ENCODE measurements around the gene MID1. TPM values are rescaled to one million over a fixed set of nuclear protein-coding genes. Genes with fewer than 3 reads are reported as not detected.

The MID1 gene
- polyA plus RNA-seq, 3 donors, result 0.05 to 0.10 TPM; not detected in 1

DNA sequence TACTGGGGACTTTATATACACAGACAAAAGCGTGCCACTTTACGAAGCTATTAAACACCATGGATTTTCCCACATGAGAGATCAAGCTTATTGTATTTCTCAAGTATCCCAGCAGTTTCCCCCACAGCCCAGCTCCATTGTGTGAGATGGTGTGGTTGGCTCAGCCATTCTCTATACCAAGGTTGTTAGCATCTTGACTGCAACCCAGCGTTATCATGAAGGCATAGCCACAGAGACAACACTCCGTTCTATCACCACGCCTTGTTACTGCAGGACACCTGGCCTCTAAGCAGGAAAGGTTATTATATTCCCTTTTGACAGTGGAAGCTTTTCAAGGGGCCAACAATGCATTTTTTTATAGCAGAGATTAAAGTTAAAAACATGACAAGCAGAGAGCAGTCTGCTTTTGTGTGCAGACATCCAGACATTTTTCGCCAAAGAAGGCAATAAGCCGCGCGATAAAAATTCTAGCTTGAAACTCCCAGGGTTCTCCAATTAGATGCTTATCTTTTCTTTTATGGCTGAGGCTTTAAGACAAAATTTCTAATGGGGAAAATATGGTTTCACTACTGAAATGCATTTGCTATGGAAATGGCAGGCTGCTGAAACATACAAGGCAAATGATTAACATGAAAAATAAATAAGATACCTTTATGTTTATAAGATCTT, 206.1 kb downstream of the MID1 start:
- no peaks in the 10 kb centered on the region for H3K27me3 ChIP-seq (ENCODE audit: control insufficient read depth in 2 of 2, insufficient read depth in 2 of 2, low read length in 2 of 2)
- no peak for DNase-seq
- H3K4me1 Mint-ChIP-seq, result no peaks in the 10 kb centered on the region
- no peak overlapping the region for H3K27ac ChIP-seq (ENCODE audit: low read depth in 1 of 2, low read length in 2 of 2)
- H3K4me1 ChIP-seq (ENCODE audit: control insufficient read depth in 1 of 2, insufficient read depth in 2 of 2, low read length in 2 of 2), result no peaks in the 10 kb centered on the region
- no peak overlapping the region for H2AFZ ChIP-seq (ENCODE audit: insufficient read depth, low read depth, low read length, poor library complexity, severe bottlenecking)
- no peak for TF ChIP-seq CTCF (IDR thresholded peaks at IDR 0.05)
- peaks cover 0 to 4% (median 0%) of the 10 kb centered on the region in 7 donors for H3K9me3 Mint-ChIP-seq
- peaks cover 0 to 3% (median 0%) of the 10 kb centered on the region in 3 donors for H3K27me3 Mint-ChIP-seq (ENCODE audit: low read depth in 3 of 3)
- H3K9ac ChIP-seq (ENCODE audit: insufficient read depth, low read length, poor library complexity, severe bottlenecking), result no peak overlapping the region
- H3K4me3 Mint-ChIP-seq, result no peak overlapping the region
- H3K36me3 ChIP-seq (replicated peaks in 1 of 2; ENCODE audit: control insufficient read depth in 1 of 2, insufficient read depth in 2 of 2, low read length in 2 of 2), result no peaks in the 10 kb centered on the region
- H3K9me3 ChIP-seq (replicated peaks in 1 of 2; ENCODE audit: control insufficient read depth in 1 of 2, insufficient read depth in 1 of 2, low read length in 2 of 2), result no peaks in the 10 kb centered on the region
- H3K36me3 Mint-ChIP-seq, result no peaks in the 10 kb centered on the region
- H3K4me2 ChIP-seq (replicated peaks; ENCODE audit: extremely low read depth, low read length, poor library complexity, severe bottlenecking), result no peak overlapping the region
- no peaks in the 10 kb centered on the region for H4K20me1 ChIP-seq (ENCODE audit: insufficient read depth, low read length)
- no peaks in the 10 kb centered on the region for H3K79me2 ChIP-seq (ENCODE audit: insufficient read depth, low read length)
- no peak overlapping the region for H3K27ac Mint-ChIP-seq
- WGBS (ENCODE audit: insufficient coverage), result no CpG with 5 or more reads among the region's 9 CpGs
- no peak overlapping the region for H3K4me3 ChIP-seq (replicated peaks in 1 of 3; ENCODE audit: low read depth in 2 of 3, low read length in 3 of 3)
- intact Hi-C loops (cut with micrococcal nuclease), result no loop called here

- H3K27ac ChIP-seq (ENCODE audit: low read depth in 1 of 2, low read length in 2 of 2), result no peak overlapping the region
- H3K4me1 ChIP-seq (ENCODE audit: control insufficient read depth in 1 of 2, insufficient read depth in 2 of 2, low read length in 2 of 2), result no peaks in the 10 kb centered on the region
- no peak overlapping the region for H3K9ac ChIP-seq (ENCODE audit: insufficient read depth, low read length, poor library complexity, severe bottlenecking)
- TF ChIP-seq CTCF (IDR thresholded peaks at IDR 0.05), result no peak
- no peaks in the 10 kb centered on the region for H4K20me1 ChIP-seq (ENCODE audit: insufficient read depth, low read length)
- no peak overlapping the region for H2AFZ ChIP-seq (ENCODE audit: insufficient read depth, low read depth, low read length, poor library complexity, severe bottlenecking)
- H3K9me3 ChIP-seq (replicated peaks in 1 of 2; ENCODE audit: control insufficient read depth in 1 of 2, insufficient read depth in 1 of 2, low read length in 2 of 2), result no peaks in the 10 kb centered on the region
- no peaks in the 10 kb centered on the region for H3K36me3 ChIP-seq (replicated peaks in 1 of 2; ENCODE audit: control insufficient read depth in 1 of 2, insufficient read depth in 2 of 2, low read length in 2 of 2)
- DNase-seq, result no peak
- H3K79me2 ChIP-seq (ENCODE audit: insufficient read depth, low read length), result no peaks in the 10 kb centered on the region
- Mint-ChIP-seq H3K9me3 (peaks cover 0 to 4% (median 0%) of the 10 kb centered on the region in 7 donors), H3K4me3 (no peak overlapping the region), H3K27me3 (ENCODE audit: low read depth in 3 of 3) (peaks cover 0 to 5% (median 1%) of the 10 kb centered on the region in 3 donors), H3K4me1 (no peaks in the 10 kb centered on the region), H3K27ac (no peak overlapping the region), H3K36me3 (no peaks in the 10 kb centered on the region)
- no peaks in the 10 kb centered on the region for H3K27me3 ChIP-seq (ENCODE audit: control insufficient read depth in 2 of 2, insufficient read depth in 2 of 2, low read length in 2 of 2)
- H3K4me3 ChIP-seq (replicated peaks in 1 of 3; ENCODE audit: low read depth in 2 of 3, low read length in 3 of 3), result no peak overlapping the region
- intact Hi-C loops (cut with micrococcal nuclease), result no loop called here
- H3K4me2 ChIP-seq (replicated peaks; ENCODE audit: extremely low read depth, low read length, poor library complexity, severe bottlenecking), result no peak overlapping the region
These were observed 215.9 kb downstream of the MID1 start for GRCh38 chrX:10404436-10404835.
